ENCODE measurements around the gene PCLO. TPM values are rescaled to one million over a fixed set of nuclear protein-coding genes. Genes with fewer than 3 reads are reported as not detected.

The PCLO gene
- total RNA-seq, 3 donors from 2014 or later = 5.5 to 16.5 (median 7.1) TPM

- H3K4me3 ChIP-seq = no peak overlapping the region
- no peaks in the 10 kb centered on the region for H3K36me3 ChIP-seq (ENCODE audit: low read depth)
- ATAC-seq (peak; percentile 83), DNase-seq (peak in 1 of 3 donors; percentile 29)
- TF ChIP-seq CTCF (IDR thresholded peaks at IDR 0.05) = no peak
- H3K4me1 ChIP-seq (ENCODE audit: low read depth) = no peaks in the 10 kb centered on the region
- no peaks in the 10 kb centered on the region for H3K9me3 ChIP-seq
- intact Hi-C loops (cut with DNase I, micrococcal nuclease) = no loop called here
These were observed 197.3 kb downstream of the PCLO start for GRCh38 chr7:82965088-82966036.

- intact Hi-C loops (cut with DNase I, micrococcal nuclease) = no loop called here
- DNase-seq = no peak
- Histone ChIP-seq H3K9me3 (no peaks in the 10 kb centered on the region), H3K4me3 (no peak overlapping the region), H3K4me1 (ENCODE audit: low read depth) (no peaks in the 10 kb centered on the region), H3K36me3 (ENCODE audit: low read depth) (no peaks in the 10 kb centered on the region)
- no peak for TF ChIP-seq CTCF (IDR thresholded peaks at IDR 0.05)
- ATAC-seq = no peak
These were observed 198.4 kb downstream of the PCLO start for GRCh38 chr7:82964150-82964882.

- no peak for TF ChIP-seq CTCF (IDR thresholded peaks at IDR 0.05)
- ATAC-seq (no peak), DNase-seq (no peak)
- intact Hi-C loops (cut with DNase I, micrococcal nuclease) = no loop called here
- Histone ChIP-seq H3K9me3 (no peaks in the 10 kb centered on the region), H3K36me3 (ENCODE audit: low read depth) (no peaks in the 10 kb centered on the region), H3K4me3 (no peak overlapping the region), H3K4me1 (ENCODE audit: low read depth) (no peaks in the 10 kb centered on the region)
These were observed 201.4 kb downstream of the PCLO start for GRCh38 chr7:82961240-82961639.

GRCh38 chr7:82959528-82959927, 203.2 kb downstream of the PCLO start:
- ATAC-seq = no peak
- intact Hi-C loops (cut with DNase I, micrococcal nuclease) = no loop called here
- no peak for DNase-seq
- Histone ChIP-seq H3K4me3 (no peak overlapping the region), H3K36me3 (ENCODE audit: low read depth) (no peaks in the 10 kb centered on the region), H3K4me1 (ENCODE audit: low read depth) (no peaks in the 10 kb centered on the region), H3K9me3 (peaks cover 2% of the 10 kb centered on the region)
- no peak for TF ChIP-seq CTCF (IDR thresholded peaks at IDR 0.05)

GRCh38 chr7:82957521-82957920, 205.2 kb downstream of the PCLO start:
- ATAC-seq (no peak), DNase-seq (no peak)
- H3K4me3 ChIP-seq = no peak overlapping the region
- H3K4me1 ChIP-seq (ENCODE audit: low read depth) = no peaks in the 10 kb centered on the region
- intact Hi-C loops (cut with DNase I, micrococcal nuclease) = no loop called here
- H3K36me3 ChIP-seq (ENCODE audit: low read depth) = no peaks in the 10 kb centered on the region
- peaks cover 2% of the 10 kb centered on the region for H3K9me3 ChIP-seq
- TF ChIP-seq CTCF (IDR thresholded peaks at IDR 0.05) = no peak
